Skeletal muscle cell (primary cell): ENCODE measurements around the gene FER.
"Not testable (repeated sequence)": the region's sequence is repeated elsewhere in the genome, so short reads cannot be mapped to it uniquely, and the experiment has no call there.

ENCODE experiments used
- DNase-seq: peaks from one replicate; pipeline ENCODE4 v3.0.0-alpha.2; 2010; ENCODE audit warnings: low read depth
- H3K4me3 ChIP-seq: 2 replicates; pipeline ENCODE4 v1.5.1; 2011; ENCODE audit warnings: low read depth, mild to moderate bottlenecking, control low read depth, low read length, moderate library complexity

FER gene

DNA sequence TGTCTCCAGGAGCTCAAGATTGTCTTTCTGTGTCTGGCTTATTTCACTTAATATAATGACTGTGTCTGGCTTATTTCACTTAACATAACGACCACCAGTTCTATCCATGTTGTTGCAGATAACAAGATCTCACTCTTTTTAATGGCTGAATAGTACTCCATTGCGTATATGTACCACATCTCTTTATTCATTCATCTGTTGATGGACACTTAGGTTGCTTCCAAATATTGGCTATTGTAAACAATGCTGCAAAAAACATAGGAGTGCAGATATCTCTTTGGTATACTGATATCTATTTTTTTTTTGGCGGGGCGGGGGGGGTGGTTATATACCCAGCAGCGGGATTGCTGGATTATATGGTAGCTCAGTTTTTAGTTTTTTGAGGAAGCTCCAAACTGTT lies 45.5 kb downstream of the FER start:
- no peak overlapping the region for H3K4me3 ChIP-seq
- DNase-seq, result no peak

DNA sequence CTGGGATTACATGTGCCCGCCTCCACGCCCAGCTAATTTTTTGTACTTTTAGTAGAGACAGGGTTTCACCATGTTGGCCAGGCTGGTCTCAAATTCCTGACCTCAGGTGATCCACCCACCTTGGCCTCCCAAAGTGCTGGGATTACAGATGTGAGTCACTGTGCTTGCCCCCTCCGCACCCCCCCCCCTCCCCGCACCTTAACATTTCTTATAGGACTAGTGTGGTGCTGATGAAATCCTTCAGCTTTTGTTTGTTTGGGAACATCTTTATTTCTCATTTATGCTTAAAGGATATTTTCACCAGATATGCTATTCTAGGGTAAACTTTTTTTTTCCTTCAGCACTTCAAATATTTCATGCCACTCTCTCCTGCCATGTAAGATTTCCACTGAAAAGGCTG lies 46.7 kb downstream of the FER start:
- not testable (repeated sequence) for DNase-seq, H3K4me3 ChIP-seq

DNA sequence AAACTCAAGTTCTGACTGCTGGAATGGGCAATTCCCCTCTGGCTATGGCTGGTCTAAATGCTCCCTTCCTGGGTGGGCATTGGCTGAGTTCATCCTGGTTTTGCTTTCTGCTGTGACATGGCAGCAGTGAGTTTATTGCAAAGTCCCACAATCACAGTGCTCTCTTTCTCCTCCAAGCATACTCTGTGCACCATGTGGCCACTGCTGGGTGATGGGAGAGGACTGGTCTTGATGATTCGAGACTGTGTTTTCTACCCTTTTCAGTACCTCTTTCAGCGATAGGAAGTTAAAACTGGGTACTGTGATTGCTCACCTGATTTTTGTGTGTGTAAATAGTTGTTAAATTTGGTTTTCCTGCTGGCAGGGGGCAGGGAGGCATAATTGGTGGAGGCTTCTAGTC lies 49.7 kb downstream of the FER start:
- no peak overlapping the region for H3K4me3 ChIP-seq

DNA sequence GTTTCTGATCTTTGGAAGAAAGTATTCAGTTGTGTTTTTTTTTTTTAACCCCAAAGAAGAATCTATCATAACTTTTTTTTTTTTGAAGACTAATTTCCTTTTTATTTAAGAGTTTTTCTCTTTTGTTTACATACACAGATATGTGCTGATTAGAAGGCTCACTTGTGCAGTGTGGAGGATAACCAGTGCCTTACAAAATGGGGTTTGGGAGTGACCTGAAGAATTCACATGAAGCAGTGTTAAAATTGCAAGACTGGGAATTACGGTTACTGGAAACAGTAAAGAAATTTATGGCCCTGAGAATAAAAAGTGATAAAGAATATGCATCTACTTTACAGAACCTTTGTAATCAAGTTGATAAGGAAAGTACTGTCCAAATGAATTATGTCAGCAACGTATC lies 50.3 kb downstream of the FER start:
- H3K4me3 ChIP-seq, result no peak overlapping the region
- no peak for DNase-seq

More for the DNA sequence above, 49.7 kb downstream of the FER start:
- DNase-seq, result no peak

DNA sequence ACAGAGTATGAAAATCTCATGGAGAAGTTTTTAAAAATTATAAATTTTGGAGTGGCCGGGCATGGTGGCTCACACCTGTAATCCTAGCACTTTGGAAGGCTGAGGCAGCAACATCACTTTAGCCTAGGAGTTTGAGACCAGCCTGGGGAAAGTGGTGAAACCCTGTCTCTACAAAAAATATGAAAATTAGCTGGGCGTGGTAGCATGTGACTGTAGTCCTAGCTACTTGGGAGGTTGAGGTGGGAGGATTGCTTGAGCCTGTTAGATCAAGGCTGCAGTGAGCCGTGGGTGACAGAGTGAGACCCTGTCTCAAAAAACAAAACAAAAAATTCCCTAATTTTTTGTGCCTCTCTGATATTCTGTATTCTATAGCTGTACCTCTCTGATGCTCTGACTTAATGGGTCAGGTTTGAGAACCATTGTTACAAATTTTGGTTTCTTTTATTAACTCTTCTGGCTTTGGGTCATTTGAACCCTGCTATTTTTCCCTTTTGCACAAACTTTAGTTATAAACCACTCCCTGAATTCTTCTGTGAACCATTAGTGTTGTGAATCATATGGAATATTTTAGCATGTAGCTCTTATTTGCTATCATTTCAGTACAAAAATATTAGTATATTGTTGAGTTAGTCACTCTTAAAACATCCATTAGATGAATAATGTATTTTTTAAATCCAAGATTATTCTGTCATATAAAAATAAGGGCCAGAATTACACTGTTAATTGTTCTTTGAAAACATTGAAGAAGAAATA lies 51.0 kb downstream of the FER start:
- DNase-seq, result no peak
- H3K4me3 ChIP-seq, result no peak overlapping the region

DNA sequence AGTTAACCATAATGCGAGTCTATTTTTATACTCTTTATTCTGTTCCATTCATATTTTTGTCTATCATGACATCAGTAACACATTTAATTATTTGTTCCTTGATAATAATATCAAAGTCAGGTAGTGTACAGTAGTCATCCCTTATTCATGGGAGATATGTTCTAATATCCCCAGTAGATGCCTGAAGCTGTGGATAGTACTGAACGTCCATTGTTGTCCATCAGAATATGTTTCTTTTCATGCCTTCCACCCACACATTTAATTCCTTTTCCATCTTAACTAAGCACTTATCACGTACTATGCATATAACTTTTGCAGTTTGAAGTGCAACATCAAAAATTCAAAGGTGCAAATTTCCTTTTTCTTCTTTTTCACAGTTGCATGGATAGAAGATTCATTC lies 53.6 kb downstream of the FER start:
- DNase-seq, result no peak
- no peak overlapping the region for H3K4me3 ChIP-seq

DNA sequence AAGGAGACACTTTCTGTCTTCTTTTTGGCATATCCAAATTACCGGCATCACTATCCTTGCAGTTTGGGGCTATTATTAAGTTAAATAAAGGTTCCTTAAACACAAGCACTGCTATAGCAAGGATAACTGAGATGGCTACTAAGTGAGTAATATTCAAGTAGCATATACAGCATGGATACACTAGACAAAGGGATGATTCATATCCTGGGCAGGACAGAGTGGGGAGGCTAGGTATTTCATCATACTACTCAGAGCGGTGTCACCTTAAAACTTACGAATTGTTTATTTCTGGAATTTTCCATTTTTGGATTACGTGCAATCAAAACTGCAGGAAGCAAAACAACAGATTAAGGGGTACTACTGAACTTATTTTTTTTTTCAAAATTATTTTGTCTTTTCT lies 54.1 kb downstream of the FER start:
- H3K4me3 ChIP-seq, result no peak overlapping the region
- peak; percentile 79 for DNase-seq

DNA sequence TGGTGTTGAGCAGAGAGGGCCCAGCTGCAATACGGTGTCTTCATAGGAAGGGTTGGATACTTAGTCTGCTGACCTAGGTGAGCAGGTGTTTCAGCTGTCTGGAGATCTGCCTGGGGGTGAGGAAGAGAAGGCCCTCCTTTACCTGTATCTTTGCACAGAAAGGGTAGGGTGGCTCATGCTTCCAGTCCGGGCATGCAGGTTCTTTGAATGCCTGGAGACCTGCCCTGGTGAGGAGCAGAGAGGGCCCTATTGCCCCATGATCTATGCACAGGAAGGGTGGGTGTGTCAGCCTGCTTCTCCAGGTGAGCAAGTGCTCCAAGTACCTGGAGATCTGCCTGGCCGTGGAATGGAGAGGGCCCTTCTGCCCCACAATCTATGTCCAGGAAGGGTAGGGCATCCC lies 63.0 kb downstream of the FER start:
- no peak for DNase-seq

DNA sequence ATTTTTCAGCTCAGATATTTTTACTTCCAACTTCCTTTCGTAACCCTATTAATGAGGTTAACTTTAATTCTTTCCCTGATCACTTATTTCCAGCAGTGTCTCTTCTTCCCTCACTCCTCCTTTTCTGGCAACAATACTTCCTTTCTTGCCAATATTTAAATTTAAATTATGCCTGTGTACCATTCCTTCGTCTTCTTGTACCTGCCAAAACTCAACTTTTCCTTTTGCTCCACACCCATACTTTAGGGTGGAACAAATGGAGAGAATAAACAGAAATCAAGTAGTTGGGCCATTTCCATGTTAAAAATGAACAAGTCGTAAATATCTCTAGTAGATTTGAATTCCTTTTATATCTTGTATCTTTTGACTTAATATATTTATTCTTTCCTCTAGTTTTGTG lies 66.0 kb downstream of the FER start:
- DNase-seq, result no peak
- no peak overlapping the region for H3K4me3 ChIP-seq

More for the DNA sequence above, 63.0 kb downstream of the FER start:
- H3K4me3 ChIP-seq, result no peak overlapping the region

DNA sequence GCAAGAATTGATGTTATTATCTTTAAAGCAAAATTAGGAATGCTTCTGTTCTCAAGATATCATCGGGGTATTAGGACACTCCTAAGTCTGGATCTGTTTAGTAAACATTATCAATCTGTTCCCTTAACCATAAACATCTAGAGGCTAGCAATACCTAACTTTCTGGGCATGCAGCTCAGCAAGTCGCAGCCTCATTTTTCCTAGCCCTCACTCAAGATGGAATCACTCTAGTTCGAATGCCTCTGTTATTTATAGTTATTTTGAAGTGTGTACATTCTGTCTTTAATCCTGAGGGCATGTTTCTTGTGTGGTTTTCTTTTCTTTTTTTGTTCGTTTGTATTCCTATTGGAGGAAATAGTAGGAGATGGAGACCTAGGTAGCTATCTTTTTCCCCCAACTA lies 66.9 kb downstream of the FER start:
- no peak overlapping the region for H3K4me3 ChIP-seq
- no peak for DNase-seq

DNA sequence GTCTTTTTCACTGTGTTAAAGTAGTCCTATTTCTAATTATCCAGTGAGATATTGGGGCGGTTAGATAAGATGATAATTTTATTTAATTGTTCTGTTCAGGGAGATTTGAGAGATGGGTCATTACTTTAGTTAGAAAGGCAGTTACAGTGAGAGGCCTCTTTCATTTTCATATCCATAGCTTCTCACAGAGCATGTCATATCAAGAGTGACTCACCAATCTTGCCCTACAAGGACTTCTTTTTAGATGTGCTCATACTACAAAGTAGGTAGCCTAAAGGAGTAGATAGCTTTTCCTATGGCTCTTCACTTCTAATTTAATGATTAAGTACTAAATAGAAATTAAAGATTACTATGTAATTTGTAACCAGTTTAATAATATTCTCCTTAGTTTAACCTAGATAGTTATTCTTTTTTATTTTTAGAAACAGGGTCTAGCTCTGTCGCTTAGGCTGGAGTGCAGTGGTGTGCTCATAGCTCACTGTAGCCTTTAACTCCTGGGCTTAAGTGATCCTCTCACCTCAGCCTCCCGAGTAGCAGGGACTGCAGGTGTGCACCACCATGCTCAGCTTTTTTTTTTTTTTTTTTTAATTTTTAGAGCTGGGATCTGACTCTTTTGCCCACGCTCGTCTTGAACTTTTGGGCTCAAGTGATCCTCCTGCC lies 71.0 kb downstream of the FER start:
- no peak overlapping the region for H3K4me3 ChIP-seq
- DNase-seq, result no peak

DNA sequence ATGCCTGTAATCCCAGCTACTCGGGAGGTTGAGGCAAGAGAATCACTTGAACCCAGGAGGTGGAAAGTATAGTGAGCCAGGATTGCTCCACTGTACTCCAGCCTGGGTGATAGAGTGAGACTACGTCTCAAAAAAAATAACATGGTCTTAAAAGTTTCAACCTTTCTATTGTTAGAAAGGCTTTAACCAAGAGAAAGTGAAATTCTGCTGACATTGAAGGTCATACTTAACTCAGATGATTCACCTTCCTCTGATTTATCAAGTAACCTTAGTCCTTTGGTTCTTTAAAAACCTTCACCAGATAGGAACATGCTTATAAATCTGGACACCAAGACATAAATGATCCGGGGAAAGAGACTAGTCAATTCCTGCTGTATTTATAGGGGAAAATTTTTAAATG lies 73.3 kb downstream of the FER start:
- DNase-seq, result no peak
- H3K4me3 ChIP-seq, result no peak overlapping the region

DNA sequence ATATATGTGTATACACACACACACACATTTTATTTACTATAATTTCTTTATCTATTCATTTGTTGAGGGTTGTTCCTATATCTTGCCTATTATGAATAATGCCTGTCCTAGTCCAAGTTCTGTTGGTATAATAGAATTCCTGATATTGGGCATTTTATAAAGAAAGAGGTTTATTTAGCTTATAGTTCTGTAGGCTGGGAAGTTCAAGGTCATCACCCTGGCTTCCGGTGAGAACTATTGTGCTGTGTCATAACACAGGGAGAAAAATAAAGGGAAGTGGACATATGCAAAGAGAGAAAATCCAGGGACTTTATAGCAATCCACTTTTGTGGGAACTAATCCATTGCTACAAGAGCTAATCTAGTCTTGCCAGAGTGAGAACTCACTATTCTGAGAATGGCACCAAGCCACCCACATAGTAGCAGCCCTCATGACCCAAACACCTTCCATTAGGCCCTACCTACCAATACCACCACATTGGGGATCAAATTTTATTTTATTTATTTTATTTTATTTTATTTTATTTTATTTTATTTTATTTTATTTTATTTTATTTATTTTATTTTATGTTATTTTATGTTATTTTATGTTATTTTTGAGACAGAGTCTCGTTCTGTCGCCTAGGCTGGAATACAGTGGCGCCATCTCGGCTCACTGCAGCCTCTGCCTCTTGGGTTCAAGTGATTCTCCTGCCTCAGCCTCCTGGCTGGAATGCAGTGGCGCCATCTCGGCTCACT lies 74.7 kb downstream of the FER start:
- no peak overlapping the region for H3K4me3 ChIP-seq

DNA sequence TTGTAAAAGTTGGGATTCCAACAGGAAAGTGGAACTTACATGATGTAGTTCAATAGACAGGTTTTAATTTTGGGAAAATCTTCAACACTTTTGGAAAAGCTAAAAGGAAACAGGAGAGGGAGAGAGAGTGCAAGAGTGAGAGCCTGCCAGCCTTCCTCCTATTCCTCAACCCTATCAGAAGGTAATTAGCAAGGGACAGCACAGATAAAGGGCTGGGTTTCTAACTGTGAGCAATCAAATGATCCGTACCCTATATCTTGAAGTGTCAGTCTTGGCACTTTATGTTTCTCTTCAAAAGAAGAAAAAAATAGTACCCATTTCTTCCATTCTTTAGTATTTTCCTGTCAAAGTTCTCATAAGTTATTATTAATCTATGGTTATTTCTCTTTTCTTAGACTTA lies 79.4 kb downstream of the FER start:
- no peak for DNase-seq
- H3K4me3 ChIP-seq, result no peak overlapping the region

More for the DNA sequence above, 74.7 kb downstream of the FER start:
- no peak for DNase-seq

DNA sequence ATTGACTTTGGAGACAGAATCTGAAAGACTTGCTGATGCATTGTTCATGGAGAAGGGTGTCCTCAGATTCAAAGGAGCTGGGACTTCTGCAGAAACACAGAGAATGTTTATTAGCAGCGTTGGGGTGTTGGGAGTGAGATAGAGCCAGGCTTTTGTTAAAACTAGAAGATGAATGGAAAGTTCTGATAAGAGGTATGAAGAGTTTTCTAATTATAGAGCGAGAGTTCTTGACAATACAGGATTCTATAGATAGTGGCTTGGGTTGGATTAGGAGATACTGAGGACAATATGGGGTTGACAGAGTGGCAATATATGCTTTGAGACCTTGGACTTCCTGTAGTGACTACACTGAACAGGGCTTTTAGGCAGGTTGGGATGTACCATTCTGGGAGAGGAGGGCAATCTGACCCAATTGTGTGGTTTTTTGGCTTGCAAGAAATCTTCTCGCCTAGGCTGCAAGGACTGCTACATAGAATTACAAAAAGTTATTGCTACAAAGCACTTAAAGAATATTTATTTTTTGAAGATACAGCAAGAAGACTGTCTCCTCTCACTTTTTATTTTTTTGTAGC lies 83.1 kb downstream of the FER start:
- no peak for DNase-seq
- no peak overlapping the region for H3K4me3 ChIP-seq

DNA sequence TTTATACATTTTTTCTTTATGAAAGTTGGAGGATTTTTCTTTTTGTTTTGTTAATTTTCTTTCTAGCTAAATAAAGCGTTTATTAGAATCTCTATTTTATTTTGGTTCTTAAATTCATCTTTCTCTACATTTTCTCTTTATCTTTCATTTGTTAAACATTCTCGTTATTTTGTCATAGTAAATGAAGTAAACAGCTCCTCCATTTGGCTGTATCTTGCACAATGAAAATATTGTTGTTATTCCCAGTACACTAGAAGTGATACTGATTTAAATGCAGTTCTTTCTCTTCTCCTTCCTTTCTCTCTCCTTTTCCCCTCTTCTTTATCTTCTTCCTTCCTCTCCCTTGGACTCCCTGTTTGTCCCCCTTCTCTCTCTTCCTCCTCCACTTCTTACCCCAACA lies 88.8 kb downstream of the FER start:
- no peak overlapping the region for H3K4me3 ChIP-seq
- no peak for DNase-seq

DNA sequence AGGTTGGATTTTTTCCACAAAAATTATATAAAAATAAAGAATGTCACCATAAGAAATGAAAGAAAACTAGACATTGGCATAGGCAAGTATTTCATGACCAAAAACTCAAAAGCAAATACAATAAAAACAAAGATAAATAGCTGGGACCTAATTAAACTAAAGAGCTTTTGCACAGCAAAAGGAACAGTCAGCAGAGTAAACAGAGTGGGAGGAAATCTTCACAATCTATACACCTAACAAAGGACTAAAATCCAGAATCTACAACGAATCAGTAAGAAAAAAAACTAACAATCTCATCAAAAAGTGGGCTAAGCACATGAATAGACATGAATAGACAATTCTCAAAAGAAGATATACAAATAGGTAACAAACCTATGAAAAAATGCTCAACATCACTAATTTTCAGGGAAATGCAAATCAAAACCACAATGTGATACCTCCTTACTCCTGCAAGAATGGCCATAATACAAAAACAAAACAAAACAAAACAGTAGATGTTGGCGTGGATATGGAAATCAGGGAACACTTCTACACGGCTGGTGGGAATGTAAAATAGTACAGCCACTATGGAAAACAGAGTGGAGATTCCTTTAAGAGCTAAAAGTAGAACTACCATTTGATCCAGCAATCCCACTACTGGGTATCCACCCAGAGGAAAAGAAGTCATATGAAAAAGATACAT lies 94.7 kb downstream of the FER start:
- H3K4me3 ChIP-seq, result not testable (repeated sequence)

DNA sequence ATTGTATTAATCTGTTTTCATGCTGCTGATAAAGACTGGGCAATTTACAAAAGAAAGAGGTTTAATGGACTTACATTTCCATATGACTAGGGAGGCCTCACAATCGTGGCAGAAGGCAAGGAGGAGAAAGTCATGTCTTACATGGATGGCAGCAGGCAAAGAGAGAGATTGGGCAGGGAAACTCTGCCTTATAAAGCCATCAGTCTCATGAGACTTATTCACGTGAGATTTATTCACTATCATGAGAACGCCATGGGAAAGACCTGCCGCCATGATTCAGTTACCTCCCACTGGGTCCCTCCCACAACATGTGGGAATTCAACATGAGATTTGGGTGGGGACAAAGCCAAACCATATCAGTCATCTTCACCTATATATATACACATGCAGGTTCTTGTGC lies 103.4 kb downstream of the FER start:
- DNase-seq, H3K4me3 ChIP-seq: not testable (repeated sequence)

More for the DNA sequence above, 94.7 kb downstream of the FER start:
- not testable (repeated sequence) for DNase-seq

DNA sequence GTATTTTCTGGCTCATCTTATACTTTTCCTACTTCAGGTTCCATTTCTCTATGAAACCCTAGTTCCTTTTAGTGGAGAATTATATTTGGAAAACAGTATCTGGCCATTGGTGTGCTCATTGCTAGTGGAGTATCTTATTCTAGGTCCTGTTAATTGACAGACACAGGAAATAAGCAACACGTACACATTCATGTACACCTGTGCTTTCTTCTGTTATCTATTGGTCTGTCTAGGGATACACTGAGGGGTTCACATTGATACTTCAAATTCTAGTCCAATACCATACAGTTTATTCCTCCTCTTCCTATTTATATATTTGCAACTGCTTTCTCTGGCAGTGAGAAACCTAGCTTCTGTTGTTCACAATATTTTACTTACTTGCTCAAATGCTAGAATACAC lies 110.2 kb downstream of the FER start:
- H3K4me3 ChIP-seq, result no peak overlapping the region
- DNase-seq, result no peak

DNA sequence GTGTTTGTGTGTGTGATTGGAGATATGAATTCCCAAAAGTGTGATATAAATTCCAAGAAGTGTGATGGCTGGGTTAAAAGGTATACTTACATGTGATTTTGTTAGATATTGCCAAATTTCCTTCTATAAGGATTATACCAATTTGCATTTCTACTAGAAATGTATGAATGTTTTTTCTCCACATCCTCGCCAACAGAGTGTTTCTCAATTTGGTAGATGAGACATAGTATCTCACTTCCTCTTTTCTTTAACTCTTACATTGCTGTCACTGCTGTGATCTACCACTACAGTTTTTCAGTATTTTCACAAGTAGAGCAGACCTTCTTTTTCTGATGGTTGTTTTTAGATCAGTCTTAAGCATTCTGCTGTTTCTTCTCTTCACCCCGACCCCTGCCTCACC lies 111.3 kb downstream of the FER start:
- peak; percentile 4 for DNase-seq
- H3K4me3 ChIP-seq, result no peak overlapping the region
